Gastroesophageal sphincter (tissue), 4 donors: ENCODE data around the gene RCSD1. TPM values are rescaled to one million over a fixed set of nuclear protein-coding genes. Genes with fewer than 3 reads are reported as not detected.

ENCODE experiments used
- ATAC-seq: fragments of 150-250 bp; one replicate; pipeline ENCODE4 v1.9.1; 2016; ENCODE audit warnings: mild to moderate bottlenecking, moderate library complexity
- H3K27ac ChIP-seq, 4 donors: fragments of 200-600 bp; sonication (generic) in 3 of 4; 1 replicate in 3 of 4; 2 replicates in 1 of 4; pipeline ENCODE4 v1.5.1; 2016 to 2019
- H3K27me3 ChIP-seq: fragments of 200-600 bp; sonication (generic); one replicate; pipeline ENCODE4 v1.5.1; 2019
- H3K36me3 ChIP-seq, 2 donors: fragments of 200-600 bp; sonication (generic); one replicate each; pipeline ENCODE4 v1.5.1; 2019; ENCODE audit warnings: control low read depth in 1 of 2
- H3K4me1 ChIP-seq, 3 donors: fragments of 200-600 bp; sonication (generic); 1 replicate in 2 of 3; 2 replicates in 1 of 3; pipeline ENCODE4 v1.5.1; 2016 to 2019; ENCODE audit warnings: control low read depth in 2 of 3
- H3K4me3 ChIP-seq, 2 donors: fragments of 200-600 bp; sonication (generic); one replicate each; pipeline ENCODE4 v1.5.1; 2019; ENCODE audit warnings: mild to moderate bottlenecking in 1 of 2, moderate library complexity in 1 of 2
- H3K9me3 ChIP-seq, 3 donors: fragments of 200-600 bp; sonication (generic); one replicate each; pipeline ENCODE4 v1.5.1; 2017 to 2019; ENCODE audit warnings: control low read depth in 2 of 3
- CTCF ChIP-seq, 4 experiments: fragments of 200-600 bp in 2 of 4; fragments of 450-650 bp in 2 of 4; sonication (generic) in 1 of 4; IDR thresholded peaks; one replicate each; pipeline ENCODE4 v1.5.1; 2017 to 2019; ENCODE audit warnings: antibody characterized with exemption in 4 of 4, mild to moderate bottlenecking in 2 of 4, moderate library complexity in 2 of 4
- EP300 ChIP-seq: sonication (generic); formaldehyde crosslinking; IDR thresholded peaks from one replicate; pipeline ENCODE4 v1.6.1; 2017; ENCODE audit warnings: antibody characterized with exemption, mild to moderate bottlenecking
- POLR2A ChIP-seq, 2 donors: fragments of 450-650 bp; IDR thresholded peaks; one replicate each; pipeline ENCODE4 v1.6.1; 2017; ENCODE audit warnings: antibody characterized with exemption in 2 of 2, mild to moderate bottlenecking in 2 of 2, moderate library complexity in 1 of 2
- POLR2AphosphoS5 ChIP-seq: sonication (generic); formaldehyde crosslinking; IDR thresholded peaks from one replicate; pipeline ENCODE4 v1.6.1; 2017; ENCODE audit warnings: antibody characterized with exemption
- WGBS, 2 donors: methylation state at CpG; one replicate each; pipeline ENCODE4 v1.1.5; 2018; ENCODE audit warnings: low coverage in 1 of 2; 5-methylcytosine and 5-hydroxymethylcytosine counted together
- total RNA-seq, 4 donors: library from RNA; depleted of rRNA; stranded (reverse); fragments of >200 nt; gene quantifications; one replicate each; pipeline ENCODE4 v1.1.0, GENCODE V29; 2016

Gene RCSD1
- total RNA-seq, 4 donors from 2014 or later = 14.5 to 20.6 (median 17.3) TPM

- H3K27me3 ChIP-seq = no peaks in the 10 kb centered on the region
- TF ChIP-seq EP300 (no peak), POLR2AphosphoS5 (no peak), CTCF (IDR thresholded peaks at IDR 0.05) (no peak), POLR2A (IDR thresholded peaks at IDR 0.05) (no peak)
- no peak overlapping the region for H3K4me3 ChIP-seq
- no peak for ATAC-seq
- H3K9me3 ChIP-seq = no peaks in the 10 kb centered on the region
- no peak overlapping the region for H3K27ac ChIP-seq
- 65% methylated on average over 2 of the region's 6 CpGs; no CpG with 5 or more reads in 1 of the 2 donors for WGBS, 2 donors
- H3K4me1 ChIP-seq = peaks cover 0 to 7% (median 0%) of the 10 kb centered on the region in 3 donors
- no peaks in the 10 kb centered on the region for H3K36me3 ChIP-seq
These were observed 39.4 kb downstream of the RCSD1 start for GRCh38 chr1:167669209-167670124.

GRCh38 chr1:167670563-167670962 is 40.5 kb downstream of the RCSD1 start:
- Histone ChIP-seq H3K9me3 (no peaks in the 10 kb centered on the region), H3K4me1 (peaks cover 0 to 6% (median 0%) of the 10 kb centered on the region in 3 donors), H3K27ac (no peak overlapping the region), H3K27me3 (no peaks in the 10 kb centered on the region), H3K36me3 (no peaks in the 10 kb centered on the region), H3K4me3 (no peak overlapping the region)
- 90 to 91% methylated on average over 2 of the region's 2 CpGs for WGBS, 2 donors
- TF ChIP-seq POLR2A (IDR thresholded peaks at IDR 0.05) = no peak
- TF ChIP-seq EP300 = no peak
- no peak for TF ChIP-seq CTCF (IDR thresholded peaks at IDR 0.05)
- no peak for TF ChIP-seq POLR2AphosphoS5
- ATAC-seq = no peak

- 76 to 81% methylated on average over 3 to 5 of the region's 5 CpGs for WGBS, 2 donors
- H3K27ac ChIP-seq = no peak overlapping the region
- TF ChIP-seq POLR2AphosphoS5 (no peak), POLR2A (IDR thresholded peaks at IDR 0.05) (no peak), EP300 (no peak), CTCF (IDR thresholded peaks at IDR 0.05) (no peak)
- ATAC-seq = no peak
- no peaks in the 10 kb centered on the region for H3K9me3 ChIP-seq
- no peak overlapping the region for H3K4me3 ChIP-seq
- H3K27me3 ChIP-seq = no peaks in the 10 kb centered on the region
- no peaks in the 10 kb centered on the region for H3K36me3 ChIP-seq
- peaks cover 0 to 1% (median 0%) of the 10 kb centered on the region in 3 donors for H3K4me1 ChIP-seq
These were observed 41.9 kb downstream of the RCSD1 start for GRCh38 chr1:167671727-167672511.

- no peak overlapping the region for H3K27ac ChIP-seq
- no peak overlapping the region for H3K4me3 ChIP-seq
- H3K27me3 ChIP-seq = no peaks in the 10 kb centered on the region
- no peaks in the 10 kb centered on the region for H3K4me1 ChIP-seq
- no peak for ATAC-seq
- 82 to 97% methylated on average over 4 of the region's 4 CpGs for WGBS, 2 donors
- TF ChIP-seq POLR2A (IDR thresholded peaks at IDR 0.05) (no peak), EP300 (no peak), POLR2AphosphoS5 (no peak), CTCF (IDR thresholded peaks at IDR 0.05) (no peak)
- H3K36me3 ChIP-seq = no peaks in the 10 kb centered on the region
- no peaks in the 10 kb centered on the region for H3K9me3 ChIP-seq
These were observed 42.8 kb downstream of the RCSD1 start for GRCh38 chr1:167672831-167673230.
